Astrocyte of the spinal cord (primary cell): ENCODE data around the gene PLEKHA7.
A peak's percentile ranks its signal among the peaks of the same experiment; 100 is the strongest.

Source experiments
- DNase-seq: peaks from one replicate; pipeline ENCODE4 v3.0.0; 2011; ENCODE audit warnings: low read depth, low spot score
- H3K4me3 ChIP-seq: 2 replicates; pipeline ENCODE4 v1.5.1; 2011; ENCODE audit warnings: low read depth, mild to moderate bottlenecking, low read length, moderate library complexity
- CTCF ChIP-seq: IDR thresholded peaks from 2 replicates; pipeline ENCODE4 v1.5.1; 2012; ENCODE audit warnings: low read depth, mild to moderate bottlenecking, low read length, inconsistent platforms
- in situ Hi-C: cut with HindIII; loops from 2 replicates; pipeline ENCODE4 v1.10.0; 2017; ENCODE audit warnings: low sequenced_read_pairs

The PLEKHA7 gene

GRCh38 chr11:17026487-17027082 lies 12.4 kb upstream of the PLEKHA7 start:
- no peak for DNase-seq
- no peak overlapping the region for H3K4me3 ChIP-seq
- TF ChIP-seq CTCF: no peak
- in situ Hi-C loops: no loop called here

GRCh38 chr11:17024924-17025323 lies 10.7 kb upstream of the PLEKHA7 start:
- no peak overlapping the region for H3K4me3 ChIP-seq
- DNase-seq: no peak
- TF ChIP-seq CTCF: no peak
- in situ Hi-C loops: no loop called here

GRCh38 chr11:17021511-17021910 lies 7.3 kb upstream of the PLEKHA7 start:
- no peak overlapping the region for H3K4me3 ChIP-seq
- in situ Hi-C loops: no loop called here
- no peak for DNase-seq
- TF ChIP-seq CTCF: no peak

- peak; percentile 61 for DNase-seq
- H3K4me3 ChIP-seq: no peak overlapping the region
- TF ChIP-seq CTCF: no peak
- in situ Hi-C loops: no loop called here
These were observed 6.6 kb upstream of the PLEKHA7 start for GRCh38 chr11:17020831-17021230.

GRCh38 chr11:17019232-17019631 lies 5.0 kb upstream of the PLEKHA7 start:
- DNase-seq: no peak
- TF ChIP-seq CTCF: no peak
- in situ Hi-C loops: no loop called here
- H3K4me3 ChIP-seq: no peak overlapping the region

- no peak for TF ChIP-seq CTCF
- in situ Hi-C loops: no loop called here
- peak; percentile 10 for DNase-seq
- H3K4me3 ChIP-seq: no peak overlapping the region
These were observed 1.5 kb upstream of the PLEKHA7 start for GRCh38 chr11:17015627-17016126.
